ENCODE results near the gene RASGRF1.
"Not testable (repeated sequence)": the region's sequence is repeated elsewhere in the genome, so short reads cannot be mapped to it uniquely, and the experiment has no call there.

Gene RASGRF1

DNA sequence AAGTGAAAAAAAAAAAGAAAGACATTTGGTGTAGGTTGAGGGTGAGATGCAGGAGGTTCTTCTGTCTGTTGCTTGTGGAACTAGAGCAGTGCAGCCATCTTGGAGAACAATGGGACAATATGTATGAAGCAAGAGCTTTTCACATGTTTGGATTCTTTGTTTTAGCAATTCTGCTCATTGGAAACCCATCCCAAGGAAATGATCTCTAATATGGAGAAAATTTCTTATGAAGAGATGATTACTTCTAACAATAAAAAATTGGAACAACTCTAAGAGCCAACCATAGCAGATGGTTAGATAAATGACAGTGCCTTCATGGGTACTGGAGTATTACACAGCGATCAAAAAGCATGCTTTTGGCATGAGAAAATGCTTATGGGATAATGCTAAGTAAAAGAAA lies 56.3 kb downstream of the RASGRF1 start:
- DNase-seq, result no peak

DNA sequence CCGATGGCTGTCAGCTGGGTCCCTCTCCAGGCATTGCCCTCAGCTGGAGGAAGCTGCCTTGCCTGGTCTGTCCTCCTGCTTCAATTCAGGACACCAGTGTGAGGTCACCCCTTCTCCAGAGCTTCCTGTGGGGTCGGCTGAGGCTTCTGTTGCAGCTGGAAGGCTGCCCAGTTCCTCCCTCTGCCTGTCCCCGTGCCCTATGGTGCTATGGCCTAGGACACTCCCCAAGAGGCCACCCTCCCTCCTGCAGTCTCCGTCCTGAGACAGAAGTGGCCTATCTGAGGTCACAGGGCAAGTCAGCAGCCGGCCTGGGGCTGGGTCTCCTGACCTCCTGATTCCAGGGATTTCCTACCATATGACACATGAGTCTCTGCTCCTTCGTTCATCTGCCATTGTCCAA lies 57.9 kb downstream of the RASGRF1 start:
- DNase-seq, result no peak

DNA sequence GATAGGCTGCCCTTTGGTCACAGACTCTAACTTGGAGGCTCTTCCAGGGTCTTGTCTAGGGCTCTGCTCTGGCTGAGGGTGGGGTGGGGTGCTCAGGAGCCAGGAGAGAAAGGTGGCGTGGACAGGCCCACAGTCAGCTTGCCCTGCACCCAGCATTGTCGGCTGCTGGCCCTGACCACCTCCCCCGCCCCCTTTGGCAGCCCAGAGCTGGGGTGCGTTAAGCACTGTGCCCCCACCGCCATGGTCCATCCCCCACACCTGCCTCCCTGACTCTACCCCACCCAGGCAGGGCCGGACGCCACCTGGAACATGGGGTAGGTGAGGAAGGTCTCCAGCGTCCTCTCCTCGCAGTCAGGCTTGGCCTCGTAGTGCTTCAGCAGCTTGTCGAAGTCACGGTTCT lies 58.8 kb downstream of the RASGRF1 start:
- no peak for DNase-seq

DNA sequence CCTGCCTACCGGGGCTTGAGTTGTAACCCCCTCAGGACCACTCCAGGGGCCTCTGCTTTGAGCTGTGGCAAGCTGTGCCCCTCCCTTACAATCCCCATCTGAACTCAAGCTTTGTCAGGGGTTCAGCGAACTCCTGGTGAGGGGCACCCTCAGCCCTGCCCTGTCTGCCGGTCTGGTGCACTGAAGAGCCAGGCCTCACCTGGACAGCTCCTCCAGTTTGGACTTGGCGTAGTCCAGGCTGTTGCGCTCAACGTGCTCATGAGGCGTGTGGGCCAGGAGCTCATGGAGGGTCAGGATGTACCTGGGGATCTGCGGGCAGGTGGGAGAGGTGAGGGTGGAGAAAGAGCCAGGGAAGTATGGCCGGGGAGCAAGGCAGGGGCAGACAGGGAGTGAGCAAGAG lies 59.4 kb downstream of the RASGRF1 start:
- DNase-seq, result no peak

DNA sequence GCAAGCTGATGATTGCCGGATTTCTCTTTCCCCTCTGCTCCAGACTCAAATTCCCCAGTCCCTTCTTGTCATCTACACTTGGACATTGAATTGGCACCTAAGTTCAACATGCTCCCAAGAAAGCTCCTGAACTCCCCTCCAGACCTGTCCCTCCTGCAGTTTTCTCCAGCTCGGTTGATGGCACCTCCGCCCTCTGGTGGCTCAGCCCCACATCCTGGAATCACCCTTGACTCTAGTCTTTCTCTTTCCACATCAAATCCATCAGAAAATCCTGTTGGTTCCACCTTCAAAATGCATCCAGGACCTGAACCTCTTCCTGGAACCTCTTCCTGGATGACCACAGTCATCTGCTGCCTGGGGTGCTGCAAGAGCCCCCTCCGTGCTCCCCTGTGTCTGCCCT lies 60.1 kb downstream of the RASGRF1 start:
- no peak for DNase-seq

DNA sequence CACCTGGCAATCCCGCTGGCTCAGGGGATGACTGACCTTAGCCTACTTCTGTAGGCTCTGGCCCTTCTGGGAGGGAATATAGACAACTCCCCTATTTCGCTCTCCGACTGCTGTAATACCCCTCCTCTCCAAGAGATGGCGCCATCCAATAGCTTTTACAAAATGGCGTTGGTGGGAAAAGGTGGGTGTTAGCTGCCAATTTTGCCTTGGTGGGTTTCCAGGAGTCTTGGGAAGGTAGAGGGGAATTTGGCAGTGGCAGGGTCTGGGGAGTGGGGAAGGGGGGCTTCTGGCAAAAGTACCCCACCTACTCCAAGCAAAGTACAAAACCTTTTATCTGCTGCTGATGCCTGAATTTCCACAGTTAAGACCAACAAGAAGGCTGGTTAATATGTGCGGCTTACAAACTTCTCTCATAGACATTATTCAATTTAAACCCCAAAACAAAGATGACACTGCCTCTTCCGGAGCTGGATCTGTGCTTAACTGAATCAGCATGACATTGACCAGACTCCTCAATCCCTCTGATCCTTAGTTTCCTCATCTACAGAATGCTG lies 62.1 kb downstream of the RASGRF1 start:
- DNase-seq, result peak in 1 of 5 experiments; percentile 19

DNA sequence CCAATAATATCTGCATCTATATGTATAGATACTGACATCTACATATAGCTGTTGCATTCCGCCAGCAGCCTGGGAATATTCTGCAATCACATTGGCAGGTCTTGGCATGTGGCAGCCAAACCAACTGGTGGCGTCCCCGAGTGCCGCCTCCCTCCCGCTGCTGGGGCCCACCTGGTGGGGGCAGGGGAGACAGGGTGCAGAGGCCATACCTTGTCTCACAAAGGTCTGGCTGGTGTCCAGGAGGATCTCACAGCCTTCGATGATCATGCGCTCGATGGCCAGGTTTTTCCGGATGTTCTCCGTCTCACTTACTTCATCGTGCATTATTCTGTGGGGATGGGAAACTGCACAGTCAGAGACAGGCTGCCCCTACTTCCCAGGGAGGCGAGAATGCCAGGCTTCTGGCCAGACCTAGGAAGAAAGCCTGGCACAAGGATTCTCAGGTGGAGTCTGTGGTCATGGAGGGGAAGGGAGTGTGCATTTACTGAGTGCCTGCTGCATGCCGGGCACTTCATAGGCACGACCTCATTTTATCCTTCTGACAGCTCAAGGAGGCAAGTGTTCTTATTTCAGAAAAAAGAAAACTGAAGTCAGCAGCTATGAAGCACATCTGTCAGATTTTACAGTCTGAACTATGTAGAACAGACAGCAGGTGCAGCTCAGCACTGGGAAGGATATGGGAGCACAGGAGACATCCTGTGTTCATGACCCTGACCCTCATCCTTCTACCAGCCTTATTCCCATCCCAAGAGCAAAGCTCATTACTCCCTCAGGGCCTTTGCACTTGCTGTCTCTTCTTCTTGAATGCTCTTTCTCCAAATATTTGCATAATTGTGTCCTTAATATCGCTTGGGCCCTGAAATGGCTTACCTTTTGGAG lies 62.8 kb downstream of the RASGRF1 start:
- DNase-seq, result no peak

DNA sequence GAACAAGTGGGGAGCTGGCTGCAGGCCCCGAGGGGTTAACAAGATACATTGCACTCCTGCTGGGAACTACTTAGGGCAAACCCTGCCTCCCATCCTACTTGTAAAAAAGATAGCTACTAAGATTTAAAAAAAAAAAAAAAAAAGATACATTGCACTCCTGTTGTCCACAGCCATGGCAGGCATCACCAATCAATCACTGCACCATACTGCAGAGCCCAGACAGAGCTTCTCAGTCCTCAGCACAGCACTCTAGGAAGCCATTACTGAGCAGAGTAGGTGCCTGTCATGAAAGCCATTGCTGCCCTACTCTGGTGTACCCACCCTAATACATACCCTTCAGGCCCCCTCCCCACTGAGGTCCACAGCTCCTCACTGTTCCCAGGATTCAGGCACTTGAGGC lies 64.8 kb downstream of the RASGRF1 start:
- DNase-seq, result peak in 1 of 5 experiments; percentile 23

DNA sequence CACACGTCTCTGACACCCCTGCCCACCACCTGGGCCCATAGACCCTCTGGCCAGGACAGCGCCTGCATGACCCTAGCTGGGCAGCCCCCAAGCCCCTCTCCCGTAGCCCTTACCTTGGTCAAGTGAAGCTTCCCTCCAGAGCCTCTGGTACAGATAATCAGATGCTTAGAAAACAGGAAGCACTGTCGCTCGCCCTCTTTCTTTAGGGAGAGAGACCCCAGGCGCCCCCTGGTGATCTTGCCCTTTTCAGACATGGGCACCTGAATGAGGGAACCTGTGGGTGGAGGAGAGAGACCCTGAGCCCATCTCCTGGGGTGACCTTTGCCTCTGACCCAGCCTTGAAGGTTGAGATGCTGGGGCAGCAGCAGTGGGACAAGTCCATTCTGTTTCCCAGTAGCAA lies 65.4 kb downstream of the RASGRF1 start:
- DNase-seq, result no peak

DNA sequence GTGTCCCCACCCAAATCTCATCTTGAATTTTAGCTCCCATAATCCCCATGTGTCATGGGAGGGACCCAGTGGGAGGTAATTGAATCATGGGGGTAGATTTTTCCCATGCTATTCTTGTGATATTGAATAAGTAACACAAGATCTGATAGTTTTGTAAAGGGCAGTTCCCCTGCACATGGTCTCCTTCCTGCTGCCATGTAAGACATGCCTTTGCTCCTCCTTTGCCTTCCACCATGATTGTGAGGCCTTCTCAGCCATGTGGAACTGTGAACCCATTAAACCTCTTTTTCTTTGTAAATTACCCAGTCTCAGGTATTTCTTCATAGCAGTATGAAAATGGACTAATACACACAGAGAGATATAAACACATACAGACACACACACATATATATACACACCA lies 66.1 kb downstream of the RASGRF1 start:
- not testable (repeated sequence) for DNase-seq

DNA sequence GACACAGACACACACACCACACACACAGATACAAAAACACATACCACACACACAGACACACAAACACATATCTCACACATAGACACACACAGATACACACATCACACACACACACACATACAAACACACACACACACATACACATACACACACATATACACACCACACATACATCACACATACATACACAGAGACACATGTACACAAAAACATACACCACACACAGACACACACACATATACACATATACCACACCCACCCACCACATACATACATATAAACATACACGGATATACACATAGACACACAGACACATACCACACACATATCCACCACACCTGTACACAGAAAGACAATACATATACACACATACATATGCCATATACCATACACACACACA lies 66.7 kb downstream of the RASGRF1 start:
- no peak for DNase-seq

DNA sequence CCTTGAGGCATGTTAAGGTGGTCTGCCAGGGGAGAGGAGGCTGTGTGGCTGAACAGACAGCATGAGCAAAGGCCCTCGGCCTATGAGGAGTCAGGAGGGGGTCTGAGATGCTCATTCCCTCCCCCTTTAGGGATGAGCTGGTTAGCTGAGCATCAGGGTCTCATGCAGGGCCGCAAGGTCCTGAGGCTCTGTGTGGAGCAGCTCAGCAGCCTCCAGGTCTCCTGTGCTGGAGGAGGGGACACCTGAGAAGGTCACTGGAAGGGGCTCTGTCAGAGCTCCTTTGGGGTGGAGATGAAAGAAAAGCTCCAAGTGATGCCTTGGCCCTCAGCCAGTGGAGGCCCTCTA lies 67.1 kb downstream of the RASGRF1 start:
- no peak for DNase-seq

DNA sequence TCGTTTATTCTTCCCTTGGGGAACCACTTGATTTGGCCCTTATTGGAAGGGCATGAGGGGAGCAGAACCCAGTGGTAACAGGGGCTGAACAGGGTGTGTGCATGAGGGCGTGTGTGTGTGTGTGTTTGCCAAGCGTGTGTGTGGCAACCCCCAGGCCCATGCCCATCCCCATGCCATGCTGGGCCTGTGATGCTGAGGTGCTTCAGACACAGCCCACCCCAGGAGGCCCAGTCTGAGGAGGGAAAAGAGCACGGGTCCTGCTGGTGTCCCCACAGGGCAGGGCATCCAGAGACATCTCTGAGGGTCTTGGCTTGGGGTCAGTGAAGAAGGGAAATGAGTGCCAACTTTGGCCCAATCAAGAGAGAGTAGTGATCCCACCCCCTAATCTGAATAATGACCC lies 71.6 kb downstream of the RASGRF1 start:
- no peak for DNase-seq

DNA sequence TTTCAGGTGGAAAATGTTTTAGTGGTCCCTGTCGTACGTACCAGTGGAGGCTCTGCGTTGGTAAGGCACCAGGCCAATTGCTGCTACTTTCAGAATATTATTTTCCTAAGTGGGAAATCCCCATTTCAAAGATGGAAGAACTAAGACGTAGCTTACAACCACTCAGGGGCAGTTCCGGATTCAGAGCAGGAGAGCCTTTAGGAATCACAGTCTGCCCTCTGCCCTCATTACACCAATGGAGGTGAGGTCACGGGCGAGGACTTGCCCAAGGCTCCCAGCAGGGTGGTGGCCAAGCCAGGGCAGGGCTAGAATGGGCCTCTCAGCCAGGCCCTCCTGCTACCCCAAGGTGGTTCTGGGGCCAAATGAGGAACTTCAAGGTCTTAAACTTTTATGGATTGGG lies 72.6 kb downstream of the RASGRF1 start:
- DNase-seq, result no peak

DNA sequence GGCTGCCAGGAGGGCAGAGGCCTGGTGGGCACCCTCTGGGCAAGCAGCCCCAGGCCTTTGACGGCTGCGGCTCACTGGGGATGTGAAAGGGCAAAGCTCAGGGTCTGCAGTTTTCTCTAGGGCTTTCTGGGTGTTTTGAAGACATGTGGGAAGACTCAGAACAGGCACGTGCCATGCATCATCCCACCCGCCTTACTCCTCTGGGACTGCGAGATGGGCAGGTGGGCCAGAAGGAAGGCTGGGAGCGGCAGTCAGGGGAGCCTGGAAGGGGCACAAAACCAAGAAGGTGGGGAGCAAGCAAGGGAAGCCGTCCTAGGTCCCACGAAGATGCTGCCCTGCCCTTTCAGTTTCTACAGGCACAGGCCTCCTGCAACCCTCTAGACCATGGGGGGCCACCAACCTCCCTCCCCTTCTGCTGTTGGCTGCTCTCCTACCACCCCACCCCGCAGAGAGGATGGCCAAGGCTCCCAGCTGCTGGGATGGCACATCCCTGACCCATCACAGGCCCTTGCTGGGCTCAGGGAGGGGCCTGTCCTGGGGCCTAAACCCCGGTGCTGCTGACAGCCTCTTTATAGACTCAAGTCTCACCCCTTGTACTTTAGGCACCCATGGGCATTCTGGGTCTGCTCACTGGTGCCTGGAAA lies 73.9 kb downstream of the RASGRF1 start:
- no peak for DNase-seq

DNA sequence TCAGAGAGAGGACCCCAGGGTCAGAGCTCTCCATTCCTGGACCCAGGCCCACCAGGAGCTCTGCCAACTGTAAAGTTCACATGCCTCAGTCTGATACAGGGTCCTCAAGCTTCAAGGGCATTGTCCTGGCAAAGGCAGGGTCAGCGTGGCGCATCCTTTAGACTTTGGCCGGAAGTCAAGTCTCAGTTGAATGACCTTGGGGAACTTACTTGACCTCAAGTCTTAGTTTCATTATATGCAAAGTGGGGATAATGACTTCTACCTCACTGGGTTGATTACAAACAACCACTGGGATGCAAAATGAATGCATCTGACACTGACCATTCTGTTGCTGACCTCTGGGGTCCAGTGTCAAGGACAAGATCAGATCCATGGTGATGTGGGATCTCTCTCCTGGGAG lies 75.2 kb downstream of the RASGRF1 start:
- DNase-seq, result no peak

DNA sequence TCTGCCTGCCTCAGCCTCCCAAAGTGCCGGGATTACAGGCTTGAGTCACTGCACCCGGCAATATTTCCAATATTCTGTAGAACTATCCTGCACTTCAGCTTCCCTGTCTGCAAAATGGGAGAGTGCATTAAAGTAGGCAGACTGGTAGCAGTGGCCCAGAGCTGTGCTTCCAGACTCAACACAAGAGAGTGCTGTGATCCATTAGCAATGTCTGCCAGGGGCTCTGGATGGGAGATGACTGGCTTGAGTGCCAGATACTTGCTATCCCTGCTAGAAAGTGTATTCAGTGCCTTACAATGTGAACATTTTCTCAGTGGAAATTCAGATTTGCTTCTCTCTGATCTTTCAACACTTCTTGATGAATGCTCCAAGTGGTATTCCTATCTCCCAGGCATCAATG lies 80.3 kb downstream of the RASGRF1 start:
- DNase-seq, result no peak

DNA sequence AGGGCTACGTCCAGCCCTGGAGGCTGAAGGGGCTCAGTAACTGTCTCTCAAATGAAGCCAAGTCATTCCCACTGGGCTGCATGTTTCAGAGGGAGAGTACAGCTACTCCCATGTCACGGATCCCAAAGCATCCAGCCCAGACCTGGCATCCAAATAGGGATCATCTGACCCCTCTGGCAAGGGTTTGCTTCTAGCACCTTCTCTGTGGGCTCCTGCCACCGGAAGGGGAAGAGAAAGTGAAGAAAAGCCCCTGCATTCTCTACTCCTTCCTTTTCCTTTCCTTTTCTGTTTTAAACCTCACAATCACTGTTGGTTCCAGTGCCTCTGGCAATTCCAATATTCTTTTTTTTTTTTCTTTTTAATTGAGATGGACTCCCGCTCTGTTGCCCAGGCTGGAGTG lies 81.2 kb downstream of the RASGRF1 start:
- no peak for DNase-seq

DNA sequence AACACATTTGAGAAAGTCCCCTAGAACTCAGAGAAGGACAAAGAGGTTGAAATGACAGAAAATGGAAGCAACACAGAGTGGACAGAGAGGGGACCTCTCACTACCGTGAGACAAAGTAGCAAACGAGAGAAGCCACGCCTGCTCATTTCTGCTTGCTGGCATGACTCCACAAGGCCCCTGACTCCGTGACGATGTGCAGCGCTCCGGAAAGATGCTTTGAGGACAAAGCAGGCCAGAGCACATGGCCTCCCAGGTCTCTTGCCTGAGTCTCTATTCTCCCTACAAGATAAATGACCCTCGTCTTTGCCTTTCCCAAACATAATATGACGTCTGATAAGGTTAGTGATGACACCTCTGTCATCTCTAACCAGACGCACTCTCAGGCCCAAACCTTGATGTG lies 81.9 kb downstream of the RASGRF1 start:
- DNase-seq, result no peak

DNA sequence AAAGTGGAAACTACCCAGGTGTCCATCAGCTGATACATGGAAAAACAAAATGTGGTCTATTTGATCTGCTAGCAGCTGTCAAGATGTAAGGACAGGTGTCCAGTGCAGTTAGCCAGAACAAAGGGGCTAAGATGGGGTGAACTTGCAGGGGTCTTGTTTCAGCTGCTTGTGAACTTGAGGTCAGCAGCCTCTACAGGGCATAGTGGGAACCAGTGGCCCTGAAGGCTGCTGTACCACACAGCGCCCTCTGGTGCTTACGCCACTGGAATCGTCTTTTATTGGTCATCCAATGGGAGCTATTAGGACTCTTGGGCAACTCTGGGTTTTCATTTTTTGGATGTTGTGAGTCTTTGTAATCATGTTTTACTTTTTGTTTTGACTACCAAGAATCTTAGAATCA lies 83.5 kb downstream of the RASGRF1 start:
- peak in 1 of 5 experiments; percentile 34 for DNase-seq

DNA sequence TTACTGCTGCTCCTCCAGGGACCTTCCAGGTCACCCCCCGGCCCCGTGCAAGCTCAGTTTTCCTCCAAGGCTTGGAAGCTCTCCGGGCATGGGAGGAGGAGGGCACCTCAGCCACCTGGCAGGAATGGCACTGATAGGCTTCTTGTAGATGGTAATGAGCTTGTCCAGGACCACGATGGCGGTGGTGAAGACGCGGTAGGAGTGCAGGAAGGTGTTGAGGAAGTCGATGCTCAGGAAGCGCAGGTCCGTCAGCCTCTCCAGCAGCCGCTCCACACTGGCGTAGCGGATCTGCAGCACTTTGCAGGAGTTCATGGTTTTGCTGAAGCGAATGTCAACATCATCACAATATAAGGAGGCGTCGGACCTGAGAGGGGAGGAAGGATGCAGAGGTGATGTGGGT lies 84.5 kb downstream of the RASGRF1 start:
- DNase-seq, result no peak

DNA sequence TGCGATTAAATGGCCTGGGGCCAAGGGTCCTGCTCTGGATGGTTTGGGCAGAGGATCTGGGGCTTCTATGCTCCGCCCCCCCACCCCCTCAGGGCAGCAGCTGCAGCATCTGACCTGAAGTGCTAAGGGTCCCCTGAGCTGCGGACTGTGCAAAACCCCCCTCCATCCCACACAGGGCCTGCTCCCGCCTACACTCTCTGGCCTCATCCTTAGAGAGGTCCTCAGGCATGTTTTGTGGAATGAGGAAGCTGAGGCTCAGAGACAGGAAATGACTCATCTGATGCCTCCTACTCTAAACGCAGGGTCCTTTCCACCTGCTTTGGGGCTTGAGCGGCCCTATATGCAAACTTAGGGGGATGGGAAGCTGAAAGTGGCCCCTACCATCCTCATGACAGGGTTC lies 86.2 kb downstream of the RASGRF1 start:
- peak in 1 of 5 experiments; percentile 46 for DNase-seq

DNA sequence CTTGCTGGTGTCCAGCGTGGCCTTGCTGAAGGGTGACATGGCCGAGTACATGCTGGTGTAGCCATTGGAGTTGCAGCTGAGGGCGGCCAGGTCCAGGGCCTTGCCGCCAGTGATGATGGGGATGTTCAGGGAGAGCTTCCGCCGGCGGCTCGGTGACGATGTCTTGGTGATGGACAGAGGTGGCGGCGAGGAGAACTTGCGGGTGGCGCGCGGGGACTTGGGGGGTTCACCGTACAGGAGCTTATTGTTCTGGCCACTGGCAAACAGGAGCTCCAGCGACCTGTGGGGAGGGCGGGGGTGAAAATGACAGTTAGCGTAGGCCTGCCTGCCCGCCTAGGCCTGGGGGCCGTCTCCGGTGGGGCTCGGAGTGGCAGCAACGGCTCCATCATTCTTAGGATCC lies 86.7 kb downstream of the RASGRF1 start:
- no peak for DNase-seq

DNA sequence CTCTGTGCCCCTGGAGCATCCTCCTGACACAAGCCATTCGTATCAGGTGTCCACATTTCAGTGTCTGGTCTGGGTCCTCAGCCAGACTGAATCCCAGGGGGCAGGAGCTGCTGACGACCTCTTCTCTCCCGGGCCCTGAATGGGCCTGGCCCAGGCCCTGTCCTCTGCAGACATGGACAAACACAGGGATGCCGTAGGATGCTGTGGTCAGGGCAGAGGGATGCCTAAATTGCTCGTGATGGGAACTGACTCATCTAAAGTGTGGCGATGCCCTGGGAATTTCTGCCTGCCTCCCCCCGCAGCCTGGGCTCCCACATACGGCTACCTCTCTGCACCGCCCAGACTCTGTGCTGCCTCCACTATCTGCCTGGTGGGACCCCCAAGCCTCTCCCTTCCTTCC lies 87.3 kb downstream of the RASGRF1 start:
- DNase-seq, result no peak

All from T-helper 2 cell (primary cell).